GM21825 (cell line): ENCODE results near the gene LSS.
"Not testable (repeated sequence)": the region's sequence is repeated elsewhere in the genome, so short reads cannot be mapped to it uniquely, and the experiment has no call there.

Experiments
- ATAC-seq: cut with Tn5 transposase; IDR thresholded peaks from one replicate; pipeline ENCODE4 v1.9.1; 2021; ENCODE audit warnings: mild to moderate bottlenecking, moderate library complexity; ENCODE audit not compliant: unreplicated experiment

The LSS gene

DNA sequence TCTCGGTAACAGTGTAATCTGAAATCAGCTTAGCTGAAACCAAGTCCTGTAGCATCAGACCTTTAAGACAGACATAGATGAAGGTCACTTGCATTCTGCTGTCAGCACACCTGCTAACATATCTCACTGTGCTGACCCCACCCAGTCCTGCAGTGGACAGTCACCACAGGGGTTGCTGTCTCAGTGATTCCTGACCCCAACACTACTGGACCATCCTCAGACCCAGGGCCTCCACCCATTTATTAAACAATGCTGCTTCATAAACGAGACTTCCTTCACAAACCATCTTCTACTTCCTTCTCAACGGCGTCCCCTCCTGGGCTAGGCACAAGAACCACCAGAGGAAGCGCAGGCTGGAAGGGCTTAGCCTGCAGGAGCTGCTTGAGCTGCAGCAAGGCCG, 17.8 kb upstream of the LSS start:
- ATAC-seq = no peak

DNA sequence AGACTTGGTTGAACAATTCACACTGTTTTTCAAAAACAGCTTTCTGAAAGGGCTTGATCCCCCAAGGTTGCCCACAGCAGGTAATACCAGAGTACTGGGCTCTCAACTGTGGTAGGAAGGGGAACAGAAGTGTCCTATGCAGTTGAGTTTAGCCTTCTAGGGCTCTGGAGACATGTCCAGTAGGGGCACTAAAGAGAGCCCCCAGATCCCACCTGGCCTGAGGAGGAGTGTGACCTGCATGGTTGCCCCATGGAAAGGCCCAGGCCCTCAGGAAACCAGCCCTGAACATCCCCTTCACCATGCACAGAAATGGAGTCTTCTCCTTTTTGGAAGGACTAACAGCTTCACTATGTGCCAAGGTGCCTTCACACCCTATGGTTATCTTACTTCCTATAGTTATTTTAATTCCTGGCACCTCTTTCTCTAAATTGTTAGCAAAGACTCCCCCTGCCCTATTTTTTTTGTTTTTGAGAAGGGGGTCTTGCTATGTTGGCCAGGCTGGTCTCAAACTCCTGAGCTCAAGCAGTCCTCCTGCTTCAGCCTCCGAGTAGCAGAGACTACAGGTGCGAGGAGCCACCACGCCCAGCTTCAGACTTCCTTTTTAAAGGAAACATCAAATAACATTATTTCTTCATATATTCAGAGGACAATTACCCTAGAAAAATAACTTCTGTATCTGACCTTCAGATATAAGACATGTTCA, 16.8 kb upstream of the LSS start:
- ATAC-seq = no peak

DNA sequence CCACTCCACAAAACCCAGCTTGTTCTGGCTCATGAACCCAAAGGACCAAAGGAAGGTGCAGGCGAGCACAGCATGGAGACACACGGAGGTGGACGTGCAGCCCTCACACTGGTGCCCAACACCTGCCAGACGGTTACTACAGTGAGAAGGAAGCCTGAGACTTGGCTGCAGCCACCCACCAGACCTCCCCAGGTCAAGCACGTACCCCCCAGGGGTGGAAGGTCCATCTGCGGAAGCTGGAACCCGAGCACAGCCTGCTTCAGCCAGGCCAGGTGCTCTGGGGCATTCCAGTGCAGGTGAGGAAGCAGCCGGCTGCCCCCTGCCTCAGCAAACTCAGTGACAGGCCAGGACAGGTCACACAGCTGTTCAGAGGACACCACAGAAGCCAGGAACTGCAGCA, 16.0 kb upstream of the LSS start:
- ATAC-seq = no peak

DNA sequence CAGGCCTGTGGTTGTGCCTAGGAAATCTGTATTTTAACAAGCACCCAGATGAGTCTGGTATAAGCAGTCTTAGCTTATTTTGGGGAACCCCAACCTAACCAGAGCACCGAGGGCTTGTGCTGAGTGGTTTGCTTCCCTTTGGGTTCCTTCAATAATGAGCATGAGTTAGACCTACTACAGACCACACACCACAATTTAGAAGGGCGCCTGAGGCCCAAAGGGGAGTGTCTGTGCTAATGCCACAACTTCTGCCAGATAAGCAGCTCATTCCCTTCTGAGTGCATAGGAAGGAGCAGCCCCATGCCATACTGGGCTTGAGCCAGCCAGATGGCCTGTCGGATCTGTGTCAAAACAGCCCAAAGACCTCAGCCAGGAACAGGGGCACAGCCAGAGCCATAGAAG, 15.4 kb upstream of the LSS start:
- ATAC-seq = no peak

DNA sequence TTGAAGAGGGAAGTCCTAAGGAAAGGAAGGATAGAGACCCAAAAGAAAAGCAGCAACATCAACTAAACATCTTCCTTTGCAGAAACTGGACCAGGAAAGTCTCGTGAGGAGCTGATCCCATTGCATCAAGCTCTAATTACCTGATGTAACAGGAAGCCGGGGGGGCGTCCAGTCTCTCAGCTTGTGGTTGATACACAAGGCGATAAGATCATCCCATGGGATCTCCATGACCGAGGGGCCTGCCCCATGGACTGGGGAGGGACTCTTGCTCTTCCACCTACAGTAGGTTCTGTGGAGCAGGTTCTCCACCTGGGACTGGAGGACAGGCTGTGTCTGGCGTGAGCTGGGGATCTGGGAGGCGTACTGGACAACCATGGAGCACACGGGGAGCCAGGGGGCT, 14.8 kb upstream of the LSS start:
- ATAC-seq = no peak

DNA sequence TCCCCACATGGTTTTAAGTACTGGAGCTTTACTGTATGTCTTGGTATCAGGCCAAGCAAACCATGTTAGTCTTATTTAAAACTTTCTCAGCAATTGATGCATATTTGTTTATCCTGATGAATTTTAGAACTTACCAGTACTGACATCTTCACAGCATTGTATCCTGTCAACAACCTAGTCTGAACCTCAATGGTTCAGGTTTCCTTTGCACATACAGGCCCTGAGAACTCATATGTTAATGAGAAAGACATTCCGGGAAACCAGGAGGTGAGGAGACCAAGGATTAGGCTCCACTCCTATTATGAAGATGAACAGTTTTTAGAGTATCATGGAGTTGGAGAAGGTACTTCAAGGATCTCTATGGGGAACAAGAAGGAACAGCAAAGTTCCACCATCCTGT, 13.0 kb upstream of the LSS start:
- not testable (repeated sequence) for ATAC-seq

DNA sequence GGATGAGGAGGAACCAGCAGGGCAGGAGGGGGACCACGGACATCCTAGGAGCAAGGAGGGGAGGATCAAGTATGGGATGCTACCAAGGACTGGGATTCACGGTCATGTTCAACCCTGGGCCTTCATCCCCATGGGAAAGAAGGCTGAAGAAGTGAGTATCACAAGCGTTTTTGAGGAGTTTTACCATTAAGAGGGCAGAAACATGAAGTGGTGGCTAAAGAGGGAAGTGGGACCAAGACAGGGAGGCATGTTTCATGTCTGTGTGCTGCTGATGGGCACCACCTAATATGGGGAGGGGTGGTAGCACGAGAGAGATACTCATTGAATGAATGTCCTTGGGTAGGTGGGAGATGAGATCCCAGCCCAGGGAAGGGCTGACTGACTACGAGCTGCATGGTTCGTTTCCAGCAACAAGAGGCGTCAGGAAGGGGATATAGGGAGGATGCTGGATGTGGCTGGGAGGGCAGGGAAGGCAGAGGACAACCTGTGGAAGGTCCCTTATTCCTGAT, 11.3 kb upstream of the LSS start:
- ATAC-seq = no peak

DNA sequence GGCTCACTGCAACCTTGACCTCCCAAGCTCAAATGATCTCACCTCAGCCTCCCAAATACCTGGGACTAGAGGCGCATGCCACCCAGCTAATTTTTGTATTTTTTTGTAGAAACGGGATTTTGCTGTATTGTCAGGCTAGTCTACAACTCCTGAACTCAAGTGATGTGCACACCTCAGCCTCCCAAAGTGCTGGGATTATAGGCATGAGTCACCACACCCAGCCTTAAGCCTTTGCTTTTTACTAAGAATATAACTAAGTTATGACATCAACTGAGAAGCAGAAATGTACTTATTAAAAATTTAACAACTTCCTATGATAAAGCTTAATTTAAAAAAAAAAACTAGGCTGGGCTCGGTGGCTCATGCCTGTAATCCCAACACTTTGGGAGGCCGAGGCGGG, 8.9 kb upstream of the LSS start:
- ATAC-seq = no peak

DNA sequence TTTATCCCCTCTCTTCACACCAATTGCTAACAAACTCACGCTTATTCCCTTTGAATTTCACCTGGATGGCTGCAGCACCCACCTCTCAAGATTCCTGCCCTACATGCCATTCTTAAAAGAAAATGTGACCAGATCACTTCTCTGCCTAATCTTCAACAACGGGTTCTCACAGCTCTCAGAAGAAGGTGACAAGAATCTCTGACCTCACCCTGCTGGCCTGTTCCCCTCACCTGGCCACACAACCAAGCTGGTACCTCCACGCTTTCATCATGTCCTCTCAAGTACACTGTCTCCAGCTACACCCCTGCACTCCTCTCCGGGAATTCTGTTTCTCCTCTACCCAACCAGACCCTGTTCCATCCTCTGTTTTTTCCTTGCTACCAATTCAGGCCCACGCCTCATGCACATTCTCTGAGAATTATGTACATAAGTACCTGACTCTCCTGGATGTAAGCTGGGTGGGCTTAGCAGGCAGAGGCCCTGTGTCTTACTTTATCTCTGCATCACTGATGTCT, 5.9 kb upstream of the LSS start:
- no peak for ATAC-seq

DNA sequence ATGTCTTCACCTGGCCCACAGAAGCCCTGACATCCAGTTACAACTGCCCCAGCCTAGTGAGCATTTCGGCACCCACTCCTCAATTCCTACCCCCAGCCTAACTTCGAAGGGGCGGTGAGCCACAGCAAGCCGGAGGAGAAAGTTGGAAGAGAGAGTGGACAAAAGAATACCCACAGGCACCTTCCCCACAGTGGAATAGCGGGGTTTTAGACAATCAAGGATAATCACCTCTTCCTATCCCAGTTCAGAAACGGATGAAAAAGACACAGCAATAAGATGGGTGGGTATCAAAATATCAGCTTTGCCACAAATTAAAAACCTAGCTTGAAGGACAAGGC, 1.3 kb upstream of the LSS start:
- no peak for ATAC-seq

DNA sequence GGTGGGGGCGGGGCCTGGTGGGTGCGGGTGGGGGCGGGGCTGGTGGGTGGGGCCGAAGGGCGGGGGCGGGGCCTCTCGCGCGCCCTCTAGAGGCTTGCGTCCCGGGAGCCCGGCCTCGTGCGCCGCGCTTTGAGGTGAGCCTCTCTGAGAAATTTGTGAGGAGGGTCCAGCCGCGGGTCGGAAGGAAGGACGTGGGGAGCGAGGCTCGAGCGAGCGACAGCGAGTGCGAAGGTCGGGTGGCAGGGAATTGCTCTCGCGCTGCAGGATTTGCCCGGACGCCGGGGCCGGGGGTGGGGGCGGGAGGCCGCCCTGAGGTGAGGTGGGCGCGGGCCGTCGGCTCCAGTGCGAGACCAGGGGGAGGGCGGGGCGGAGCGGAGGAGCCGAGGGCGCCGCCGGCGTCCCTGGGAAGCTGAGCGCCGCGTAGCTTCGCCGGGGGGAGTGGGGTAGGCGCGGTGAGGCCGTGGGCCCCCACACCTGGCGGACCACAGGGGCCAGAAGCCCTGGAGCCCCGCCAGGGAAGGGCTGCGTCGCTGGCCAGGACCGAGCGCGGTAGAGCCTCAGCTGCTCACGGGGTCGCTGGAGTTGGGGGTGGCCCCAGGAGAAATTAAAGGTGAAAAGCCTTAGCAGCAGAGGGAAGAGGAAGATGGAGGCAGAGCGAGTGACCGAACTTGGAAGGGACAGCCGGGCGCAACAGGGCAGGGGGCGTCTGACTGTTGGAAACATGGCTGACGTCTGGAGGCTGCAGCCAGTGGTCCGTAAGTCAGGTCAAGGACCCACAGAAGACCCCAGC, 754 bp upstream of the LSS start:
- peak; percentile 26 for ATAC-seq

DNA sequence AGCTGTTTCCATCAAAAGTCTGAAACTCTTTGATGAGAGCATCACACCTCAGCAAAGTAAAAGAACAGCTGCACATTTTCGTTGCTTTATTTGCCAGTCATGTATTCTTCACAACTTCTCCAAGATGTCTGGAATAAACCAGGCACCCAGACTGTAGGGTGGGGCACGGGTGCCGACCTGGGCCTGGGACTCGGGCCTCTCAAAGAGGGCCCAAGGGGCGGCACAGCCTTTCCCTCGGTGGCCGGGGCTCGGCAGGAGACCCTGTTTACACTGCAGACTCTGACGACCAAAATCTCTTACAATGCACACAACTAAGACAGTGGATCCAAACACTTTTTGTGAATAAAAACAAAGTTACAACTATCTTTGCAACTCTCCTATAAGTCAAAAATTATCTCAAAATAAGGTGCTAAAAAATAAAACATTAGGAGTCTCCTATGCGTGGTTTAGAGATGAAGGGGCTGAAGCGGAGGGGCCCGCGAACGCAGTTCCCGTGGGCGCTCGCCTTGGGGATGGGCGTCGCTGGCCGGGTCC, 696 bp downstream of the LSS start:
- no peak for ATAC-seq

DNA sequence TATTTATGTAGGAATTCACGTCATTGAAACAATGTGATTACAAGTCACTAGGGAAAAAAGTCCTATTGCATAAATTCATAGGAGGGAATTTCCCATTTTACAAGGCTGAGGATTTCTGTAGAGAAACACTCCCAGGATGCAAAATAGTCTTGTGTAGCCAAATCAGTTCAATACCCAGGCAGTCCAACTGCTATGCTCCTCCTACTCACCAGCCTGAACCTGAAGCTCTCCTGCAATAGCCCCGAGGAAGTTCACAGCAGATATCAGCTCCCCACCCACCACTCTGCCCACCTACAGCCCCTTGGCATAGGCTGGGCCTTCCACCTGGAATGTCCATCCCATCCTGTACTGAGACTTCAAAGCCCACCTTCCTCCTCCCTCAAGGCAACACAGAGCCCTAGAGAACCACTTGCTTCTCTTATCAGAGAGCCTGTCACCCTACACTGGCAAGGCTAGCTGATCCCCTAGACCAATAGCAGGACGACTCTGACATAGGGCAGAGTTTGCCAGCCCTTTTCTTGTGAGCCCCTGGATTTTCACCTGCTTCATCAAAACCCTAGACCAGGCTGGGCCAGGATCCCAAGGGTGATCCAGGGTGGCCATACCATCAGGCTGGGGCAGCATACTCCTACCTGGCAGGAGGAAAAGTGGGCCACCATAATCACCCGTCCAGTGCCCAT, 1.5 kb downstream of the LSS start:
- peak; percentile 22 for ATAC-seq

DNA sequence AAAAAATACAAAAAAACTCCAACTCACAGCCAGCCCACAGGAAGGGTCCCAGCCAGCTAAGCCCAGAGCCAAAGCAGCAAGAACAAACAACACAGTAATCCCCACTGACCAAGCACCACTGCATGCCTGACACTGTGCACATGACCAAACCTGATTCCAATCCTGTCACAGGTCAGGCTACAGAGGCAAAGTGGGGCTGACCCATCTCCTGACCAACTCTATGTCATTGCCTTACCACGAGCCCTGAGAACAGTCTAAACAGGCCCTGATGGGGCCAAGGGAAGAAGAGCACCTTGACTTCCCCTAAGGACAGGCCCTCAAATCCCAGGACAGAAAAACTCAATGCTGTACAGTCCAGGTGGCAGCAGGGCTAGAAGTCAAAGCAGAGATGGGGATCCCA, 2.4 kb downstream of the LSS start:
- ATAC-seq = no peak

DNA sequence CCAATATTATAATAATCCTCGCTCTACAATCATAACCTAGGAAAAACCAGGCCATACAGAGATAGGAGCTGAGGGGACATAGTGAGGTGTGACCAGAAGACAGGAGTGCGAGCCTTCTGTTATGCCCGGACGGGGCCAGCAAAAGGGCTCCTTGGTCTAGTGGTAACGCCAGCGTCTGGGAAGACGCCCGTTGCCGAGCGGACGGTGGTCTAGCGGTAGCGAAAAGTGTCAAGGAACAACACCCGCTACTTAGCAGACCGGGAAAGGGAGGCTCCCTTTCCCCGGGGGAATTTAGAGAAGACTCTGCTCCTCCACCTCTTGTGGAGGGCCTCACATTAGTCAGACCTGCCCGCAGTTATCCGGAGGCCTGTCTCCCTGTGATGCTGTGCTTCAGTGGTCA, 4.9 kb downstream of the LSS start:
- not testable (repeated sequence) for ATAC-seq

DNA sequence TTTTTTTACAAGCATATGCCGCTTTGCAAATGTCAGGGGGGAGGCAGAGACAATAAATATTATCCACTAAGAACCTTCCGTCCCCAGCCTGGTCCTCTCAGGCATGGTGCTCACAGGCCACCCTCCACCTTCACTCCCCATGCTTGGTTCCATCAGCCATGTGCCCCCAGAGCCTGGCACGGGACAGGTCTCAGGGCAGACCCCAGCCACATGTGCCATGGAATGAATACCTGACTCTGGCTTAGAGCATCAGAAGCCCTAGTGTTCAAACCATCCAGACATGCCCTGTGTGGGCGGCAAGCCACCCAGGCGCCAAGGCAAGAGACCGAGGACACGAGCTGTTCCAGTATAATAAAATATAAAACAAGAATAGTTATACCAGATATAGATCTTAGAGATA, 5.4 kb downstream of the LSS start:
- no peak for ATAC-seq

DNA sequence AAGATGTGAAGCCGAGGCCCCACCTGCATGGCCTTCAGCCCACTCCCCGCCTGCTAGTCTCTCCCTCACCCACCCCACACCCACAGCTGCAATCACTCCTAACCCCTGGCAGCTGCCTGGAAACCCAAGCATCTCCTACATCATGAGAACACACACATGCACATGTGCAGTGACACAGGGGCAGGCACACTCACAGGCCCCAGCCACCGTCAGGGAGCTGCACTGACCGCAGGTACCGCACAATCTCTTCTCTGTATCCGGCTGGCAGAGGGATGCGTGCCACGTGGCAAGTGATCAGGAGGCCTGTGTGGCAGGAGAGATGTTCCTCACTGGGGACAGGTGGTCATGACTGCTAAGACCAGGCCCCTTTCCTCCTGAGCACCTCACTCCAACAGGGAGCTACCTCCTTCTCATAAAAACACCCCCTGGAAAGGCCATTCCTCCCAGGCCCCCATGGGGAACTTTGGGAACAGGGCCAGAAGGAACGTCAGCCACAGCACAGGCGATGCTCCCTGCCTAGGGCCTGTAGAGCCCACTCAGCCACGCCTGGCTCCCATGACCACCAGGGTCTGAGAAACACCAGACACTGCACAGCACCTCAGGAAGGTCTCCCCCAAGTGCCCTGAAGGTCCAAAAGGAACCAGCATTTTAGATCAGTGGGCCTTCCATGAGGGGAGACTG, 6.0 kb downstream of the LSS start:
- no peak for ATAC-seq

DNA sequence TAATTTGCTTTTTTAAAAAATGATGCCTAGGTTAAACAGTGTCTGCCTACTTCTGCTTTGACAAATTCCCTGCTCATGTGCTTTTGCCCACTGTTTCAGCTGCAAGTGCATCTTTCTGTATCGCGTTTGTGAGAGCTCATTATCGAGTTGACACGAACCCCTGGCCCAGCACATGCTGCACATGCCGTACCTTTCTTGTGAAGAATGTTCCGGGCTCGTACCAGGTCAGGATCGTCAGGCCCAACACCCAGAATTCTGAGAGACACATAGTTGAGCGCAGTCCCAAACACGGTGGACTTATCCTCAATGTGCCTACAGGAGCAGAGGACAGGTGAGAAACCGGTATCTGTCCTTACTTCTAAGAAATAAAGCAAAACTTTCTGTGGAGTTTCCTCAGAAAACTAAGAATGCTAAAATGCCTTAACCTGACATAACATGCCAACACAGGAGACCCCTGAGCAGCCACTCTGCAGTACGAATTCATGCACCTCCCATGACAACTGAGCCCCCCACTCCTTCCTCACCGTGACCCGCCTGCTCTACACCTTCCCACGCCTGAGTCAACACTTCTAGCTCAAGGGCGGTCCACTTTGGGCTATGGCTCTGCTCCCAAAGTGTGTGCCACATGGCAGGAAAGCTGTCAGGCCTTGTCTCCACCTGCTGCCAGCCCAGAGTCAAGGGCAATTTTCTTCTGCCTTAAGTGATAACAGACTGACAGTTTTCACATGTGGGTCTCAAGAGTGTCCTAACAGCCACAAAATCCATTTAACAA, 6.7 kb downstream of the LSS start:
- ATAC-seq = no peak

DNA sequence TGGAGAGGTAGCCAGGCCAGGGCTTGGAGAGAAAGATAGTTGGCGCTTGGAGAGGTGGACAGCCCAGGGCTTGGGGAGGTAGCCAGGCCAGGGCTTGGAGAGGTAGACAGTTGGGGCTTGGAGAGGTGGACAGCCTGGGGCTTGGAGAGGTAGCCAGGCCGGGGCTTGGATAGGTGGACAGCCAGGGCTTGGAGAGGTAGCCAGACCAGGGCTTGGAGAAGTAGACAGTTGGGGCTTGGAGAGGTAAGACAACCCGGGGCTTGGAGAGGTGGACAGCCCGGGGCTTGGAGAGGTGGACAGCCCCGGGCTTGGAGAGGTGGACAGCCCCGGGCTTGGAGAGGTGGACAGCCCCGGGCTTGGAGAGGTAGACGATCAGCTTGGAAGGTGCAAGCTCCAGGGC, 7.7 kb downstream of the LSS start:
- ATAC-seq = no peak

DNA sequence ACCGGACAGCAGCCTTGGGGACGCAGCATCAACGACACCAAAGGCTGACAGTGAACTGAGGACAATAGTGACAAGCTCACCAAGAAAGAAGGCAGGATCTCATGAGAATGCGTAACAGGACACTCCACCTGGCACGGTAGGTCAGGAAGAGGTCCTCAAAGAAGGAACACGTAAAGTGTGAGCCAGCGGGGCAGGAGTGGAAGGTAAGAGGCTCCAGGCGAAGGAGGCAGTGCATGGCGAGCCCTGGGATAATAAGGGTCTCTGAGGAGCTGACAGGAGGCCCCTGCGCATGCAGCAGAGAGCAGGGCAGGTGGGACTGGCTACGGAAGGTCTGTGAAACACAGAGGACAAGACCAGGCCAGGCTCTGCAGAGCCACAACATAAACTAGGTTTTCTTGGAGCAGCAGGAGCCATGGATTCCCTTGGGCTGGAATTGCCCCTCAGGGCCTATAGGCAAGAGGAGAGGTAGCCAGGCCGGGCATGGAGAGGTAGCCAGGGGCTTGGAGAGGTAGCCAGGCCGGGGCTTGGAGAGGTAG, 8.2 kb downstream of the LSS start:
- no peak for ATAC-seq
